Measurements from ENCODE around the gene CDH22. TPM values are rescaled to one million over a fixed set of nuclear protein-coding genes. Genes with fewer than 3 reads are reported as not detected.

Gene CDH22
- polyA plus RNA-seq, 1 donor, result 0.37 TPM

DNA sequence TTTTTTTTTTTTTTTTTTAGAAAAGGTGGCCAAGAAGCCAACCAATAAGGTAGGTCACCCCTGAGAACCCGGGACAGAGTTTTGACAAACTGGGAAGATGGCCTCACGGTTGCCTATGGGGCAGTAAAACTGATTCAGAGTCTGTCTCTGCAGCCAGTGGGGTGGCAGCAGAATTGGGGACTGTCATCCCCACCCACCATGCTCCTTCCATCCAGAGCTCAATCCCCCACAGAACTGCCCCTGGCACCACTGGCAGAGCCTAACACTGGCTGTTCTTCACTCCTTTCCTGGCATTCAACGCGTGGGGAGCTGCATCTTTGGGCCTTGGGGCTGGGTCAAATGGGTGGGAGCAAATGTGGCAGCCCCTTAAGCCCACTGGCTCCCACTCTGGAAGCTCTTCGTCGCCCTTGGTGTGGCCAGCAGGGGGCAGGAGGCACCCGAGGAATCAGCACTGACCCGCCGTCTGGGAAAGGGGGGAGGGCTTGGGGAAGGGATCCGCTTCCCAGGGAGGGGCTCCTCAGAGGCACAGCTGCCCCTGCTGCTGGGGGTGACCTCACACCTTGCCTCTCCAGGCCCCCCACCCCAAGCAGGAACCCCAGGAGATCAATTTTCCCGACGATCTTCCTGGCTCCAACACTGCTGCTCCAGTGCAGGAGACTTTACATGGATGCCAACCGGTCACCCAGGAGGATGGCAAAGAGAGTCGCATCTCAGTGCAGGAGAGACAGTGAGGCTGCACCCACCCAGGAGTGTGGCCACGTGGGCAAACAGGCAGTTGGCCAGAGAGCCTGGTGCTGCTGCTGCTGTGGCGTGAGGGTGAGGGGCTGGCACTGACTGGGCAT is 179.8 kb downstream of the CDH22 start:
- H3K27ac ChIP-seq (ENCODE audit: low read length), result no peak overlapping the region
- no peak for DNase-seq
- H3K9me3 ChIP-seq (ENCODE audit: control insufficient read depth, low read depth, low read length), result no peaks in the 10 kb centered on the region
- no CpG with 5 or more reads among the region's 16 CpGs for WGBS (ENCODE audit: insufficient coverage, low lambda C conversion rate)
- H3K36me3 ChIP-seq (ENCODE audit: control insufficient read depth, insufficient read depth, low read length), result no peaks in the 10 kb centered on the region
- peaks cover 32% of the 10 kb centered on the region for H3K27me3 ChIP-seq (ENCODE audit: control insufficient read depth, insufficient read depth, low read length)
- no peaks in the 10 kb centered on the region for H3K4me1 ChIP-seq (ENCODE audit: control insufficient read depth, insufficient read depth, low read length)
- H3K4me3 ChIP-seq (ENCODE audit: low read length), result no peak overlapping the region

DNA sequence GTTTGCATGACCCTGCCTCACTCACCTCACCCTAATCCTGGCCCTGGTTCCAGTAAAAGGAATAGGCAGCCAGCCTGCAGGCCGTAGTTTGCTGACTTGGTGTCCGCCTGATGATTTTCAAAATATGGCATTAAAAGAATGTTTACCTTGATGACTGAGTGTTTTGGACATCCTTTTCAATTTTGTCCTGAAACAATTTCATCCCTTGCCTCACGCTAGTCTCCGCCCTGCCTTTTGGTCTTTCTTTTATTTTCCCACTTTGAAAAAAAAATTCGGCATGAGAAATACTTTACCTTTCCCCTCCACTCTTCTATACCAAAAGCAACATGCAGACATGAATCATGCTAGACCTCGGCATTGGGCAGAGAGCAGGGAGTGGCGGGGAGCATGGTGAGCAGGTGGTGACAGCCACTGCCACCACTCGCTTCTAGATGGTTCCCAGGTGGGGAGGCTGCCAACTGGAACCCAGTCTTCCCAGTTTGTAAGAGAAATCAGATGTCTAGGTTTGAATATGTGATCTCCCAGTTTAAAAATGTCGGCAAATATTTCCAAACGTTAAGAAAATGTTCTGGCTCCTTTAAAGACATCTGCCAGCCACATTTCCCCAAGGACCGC is 180.8 kb downstream of the CDH22 start:
- no peak for DNase-seq
- no peaks in the 10 kb centered on the region for H3K4me1 ChIP-seq (ENCODE audit: control insufficient read depth, insufficient read depth, low read length)
- H3K27ac ChIP-seq (ENCODE audit: low read length), result no peak overlapping the region
- H3K36me3 ChIP-seq (ENCODE audit: control insufficient read depth, insufficient read depth, low read length), result no peaks in the 10 kb centered on the region
- H3K9me3 ChIP-seq (ENCODE audit: control insufficient read depth, low read depth, low read length), result no peaks in the 10 kb centered on the region
- H3K27me3 ChIP-seq (ENCODE audit: control insufficient read depth, insufficient read depth, low read length), result peaks cover 30% of the 10 kb centered on the region
- 100% methylated on average over 2 of the region's 11 CpGs for WGBS (ENCODE audit: insufficient coverage, low lambda C conversion rate)
- H3K4me3 ChIP-seq (ENCODE audit: low read length), result no peak overlapping the region

DNA sequence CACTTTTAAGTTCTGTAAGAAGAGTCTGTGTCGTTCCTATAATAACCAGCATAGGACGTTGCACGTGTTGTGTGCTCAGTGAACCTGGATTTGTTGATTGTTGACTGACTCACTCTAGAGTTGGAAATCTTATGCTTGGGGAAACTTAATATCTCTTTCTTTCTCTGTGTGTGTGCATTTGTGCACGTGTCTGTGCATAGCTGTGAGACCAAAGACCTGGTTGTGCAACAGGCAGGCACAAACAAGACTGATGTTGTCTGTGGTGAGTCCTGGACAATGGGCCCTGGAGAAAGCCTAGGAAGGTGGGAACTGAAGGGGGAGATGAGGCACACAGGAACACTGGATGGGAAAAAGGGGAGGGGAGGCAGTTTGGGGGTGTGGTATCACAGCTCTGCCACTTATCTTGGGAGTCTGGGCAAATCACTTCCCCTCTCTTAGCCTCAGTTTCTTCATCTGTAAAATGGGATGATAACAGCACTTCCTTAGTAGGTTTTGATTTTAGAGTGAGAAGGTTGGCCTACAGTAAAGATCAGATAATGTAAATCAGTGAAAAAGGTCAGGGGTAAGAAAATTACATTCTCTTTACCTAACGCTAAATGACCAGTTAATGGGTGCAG is 181.8 kb downstream of the CDH22 start:
- Histone ChIP-seq H3K4me3 (ENCODE audit: low read length) (no peak overlapping the region), H3K27me3 (ENCODE audit: control insufficient read depth, insufficient read depth, low read length) (peaks cover 31% of the 10 kb centered on the region), H3K36me3 (ENCODE audit: control insufficient read depth, insufficient read depth, low read length) (no peaks in the 10 kb centered on the region), H3K9me3 (ENCODE audit: control insufficient read depth, low read depth, low read length) (no peaks in the 10 kb centered on the region), H3K27ac (ENCODE audit: low read length) (no peak overlapping the region), H3K4me1 (ENCODE audit: control insufficient read depth, insufficient read depth, low read length) (no peaks in the 10 kb centered on the region)
- WGBS (ENCODE audit: insufficient coverage, low lambda C conversion rate), result no CpG with 5 or more reads among the region's 5 CpGs
- no peak for DNase-seq

Other genes starting within 250 kb of the CDH22 start
- gene NCOA5, start 218.5 kb downstream of the CDH22 start, polyA plus RNA-seq, result 38.9 TPM
- 2.8 TPM for gene CD40, start 190.2 kb downstream of the CDH22 start, polyA plus RNA-seq
- 40.2 TPM for gene ELMO2, start 98.1 kb upstream of the CDH22 start, polyA plus RNA-seq
- gene ZNF334, start 205.1 kb upstream of the CDH22 start, polyA plus RNA-seq, result 29.6 TPM
- not detected for gene OCSTAMP, start 242.2 kb upstream of the CDH22 start, polyA plus RNA-seq